Effector memory CD4-positive, alpha-beta T cell (primary cell): ENCODE results near the gene RTKN2.

Experiments used
- DNase-seq, 3 donors: peaks; one replicate each; pipeline ENCODE4 v3.0.0-alpha.2; 2020
- H3K27ac ChIP-seq: 2 replicates; pipeline ENCODE4 v1.7.0; 2013; ENCODE audit warnings: mild to moderate bottlenecking, low read length, moderate library complexity; ENCODE audit not compliant: insufficient read depth, poor library complexity, severe bottlenecking
- H3K27me3 ChIP-seq: replicated peaks from 2 replicates; pipeline ENCODE4 v1.7.0; 2013; ENCODE audit warnings: mild to moderate bottlenecking, low read length; ENCODE audit not compliant: insufficient read depth, control insufficient read depth, poor library complexity, severe bottlenecking
- H3K36me3 ChIP-seq: 2 replicates; pipeline ENCODE4 v1.7.0; 2013; ENCODE audit warnings: mild to moderate bottlenecking, low read length, moderate library complexity; ENCODE audit not compliant: control insufficient read depth, insufficient read depth
- H3K4me1 ChIP-seq: 2 replicates; pipeline ENCODE4 v1.7.0; 2013; ENCODE audit warnings: low read length, mild to moderate bottlenecking; ENCODE audit not compliant: control insufficient read depth, insufficient read depth, poor library complexity, severe bottlenecking
- H3K4me3 ChIP-seq: 2 replicates; pipeline ENCODE4 v1.7.0; 2013; ENCODE audit warnings: low read length, low read depth, mild to moderate bottlenecking; ENCODE audit not compliant: insufficient read depth, poor library complexity, severe bottlenecking
- H3K9me3 ChIP-seq: 2 replicates; pipeline ENCODE4 v1.7.0; 2013; ENCODE audit warnings: mild to moderate bottlenecking, low read length, moderate library complexity; ENCODE audit not compliant: control insufficient read depth

Gene RTKN2

GRCh38 chr10:62233356-62234076 lies 35.1 kb downstream of the RTKN2 start:
- no peaks in the 10 kb centered on the region for H3K36me3 ChIP-seq
- no peak overlapping the region for H3K4me3 ChIP-seq
- H3K27me3 ChIP-seq = no peaks in the 10 kb centered on the region
- H3K4me1 ChIP-seq = peaks cover 12% of the 10 kb centered on the region
- no peak for DNase-seq
- no peak overlapping the region for H3K27ac ChIP-seq
- no peaks in the 10 kb centered on the region for H3K9me3 ChIP-seq

- no peak overlapping the region for H3K27ac ChIP-seq
- DNase-seq = no peak
- peaks cover 12% of the 10 kb centered on the region for H3K4me1 ChIP-seq
- H3K4me3 ChIP-seq = no peak overlapping the region
- H3K36me3 ChIP-seq = no peaks in the 10 kb centered on the region
- no peaks in the 10 kb centered on the region for H3K27me3 ChIP-seq
- H3K9me3 ChIP-seq = no peaks in the 10 kb centered on the region
Observed at GRCh38 chr10:62231805-62232204, 36.8 kb downstream of the RTKN2 start.

GRCh38 chr10:62231371-62231770 lies 37.3 kb downstream of the RTKN2 start:
- no peak for DNase-seq
- H3K27ac ChIP-seq = no peak overlapping the region
- H3K4me1 ChIP-seq = peaks cover 12% of the 10 kb centered on the region
- no peaks in the 10 kb centered on the region for H3K36me3 ChIP-seq
- H3K27me3 ChIP-seq = no peaks in the 10 kb centered on the region
- H3K4me3 ChIP-seq = no peak overlapping the region
- H3K9me3 ChIP-seq = no peaks in the 10 kb centered on the region

GRCh38 chr10:62230344-62231121 lies 38.1 kb downstream of the RTKN2 start:
- Histone ChIP-seq H3K9me3 (no peaks in the 10 kb centered on the region), H3K4me1 (peaks cover 12% of the 10 kb centered on the region), H3K27me3 (no peaks in the 10 kb centered on the region), H3K36me3 (no peaks in the 10 kb centered on the region), H3K27ac (no peak overlapping the region), H3K4me3 (no peak overlapping the region)
- DNase-seq = no peak

GRCh38 chr10:62225362-62225761 lies 43.3 kb downstream of the RTKN2 start:
- no peaks in the 10 kb centered on the region for H3K4me1 ChIP-seq
- no peak overlapping the region for H3K27ac ChIP-seq
- H3K4me3 ChIP-seq = no peak overlapping the region
- H3K9me3 ChIP-seq = no peaks in the 10 kb centered on the region
- no peaks in the 10 kb centered on the region for H3K27me3 ChIP-seq
- H3K36me3 ChIP-seq = no peaks in the 10 kb centered on the region
- DNase-seq = no peak

- H3K27ac ChIP-seq = no peak overlapping the region
- H3K4me3 ChIP-seq = no peak overlapping the region
- no peaks in the 10 kb centered on the region for H3K4me1 ChIP-seq
- H3K27me3 ChIP-seq = no peaks in the 10 kb centered on the region
- no peak for DNase-seq
- no peaks in the 10 kb centered on the region for H3K9me3 ChIP-seq
- no peaks in the 10 kb centered on the region for H3K36me3 ChIP-seq
Observed at GRCh38 chr10:62224606-62225005, 44.0 kb downstream of the RTKN2 start.

- no peak for DNase-seq
- no peak overlapping the region for H3K4me3 ChIP-seq
- H3K4me1 ChIP-seq = no peaks in the 10 kb centered on the region
- no peaks in the 10 kb centered on the region for H3K9me3 ChIP-seq
- no peaks in the 10 kb centered on the region for H3K36me3 ChIP-seq
- no peaks in the 10 kb centered on the region for H3K27me3 ChIP-seq
- H3K27ac ChIP-seq = no peak overlapping the region
Observed at GRCh38 chr10:62217683-62218082, 51.0 kb downstream of the RTKN2 start.

- no peak for DNase-seq
- no peak overlapping the region for H3K27ac ChIP-seq
- H3K4me3 ChIP-seq = no peak overlapping the region
- no peaks in the 10 kb centered on the region for H3K27me3 ChIP-seq
- no peaks in the 10 kb centered on the region for H3K36me3 ChIP-seq
- H3K9me3 ChIP-seq = no peaks in the 10 kb centered on the region
- no peaks in the 10 kb centered on the region for H3K4me1 ChIP-seq
Observed at GRCh38 chr10:62214364-62214874, 54.2 kb downstream of the RTKN2 start.

- DNase-seq = no peak
- H3K27ac ChIP-seq = no peak overlapping the region
- H3K27me3 ChIP-seq = no peaks in the 10 kb centered on the region
- no peaks in the 10 kb centered on the region for H3K9me3 ChIP-seq
- no peaks in the 10 kb centered on the region for H3K4me1 ChIP-seq
- no peaks in the 10 kb centered on the region for H3K36me3 ChIP-seq
- no peak overlapping the region for H3K4me3 ChIP-seq
Observed at GRCh38 chr10:62205750-62206399, 62.8 kb downstream of the RTKN2 start.

GRCh38 chr10:62199584-62199983 lies 69.1 kb downstream of the RTKN2 start:
- Histone ChIP-seq H3K9me3 (no peaks in the 10 kb centered on the region), H3K27me3 (no peaks in the 10 kb centered on the region), H3K4me3 (no peak overlapping the region), H3K4me1 (peaks cover 4% of the 10 kb centered on the region), H3K27ac (no peak overlapping the region), H3K36me3 (no peaks in the 10 kb centered on the region)
- no peak for DNase-seq
